D721Med (cell line): ENCODE measurements around the gene CPLX4.
A peak's percentile ranks its signal among the peaks of the same experiment; 100 is the strongest.

ENCODE experiments used
- DNase-seq: peaks from one replicate; pipeline ENCODE4 v3.0.0; 2011; ENCODE audit warnings: low spot score; ENCODE audit not compliant: insufficient read length
- FAIRE-seq: peaks from 2 replicates; lab custom pipeline; 2011; peaks lifted over from hg19 to GRCh38; lab: Jason Lieb, UNC
- TF ChIP-seq, protein P1 (sequence below): IDR thresholded peaks from 2 replicates; pipeline ENCODE4 v1.5.1; 2012; ENCODE audit warnings: mild to moderate bottlenecking, control low read depth; ENCODE audit not compliant: insufficient read depth; ENCODE audit errors: missing control alignments

The CPLX4 gene, protein sequence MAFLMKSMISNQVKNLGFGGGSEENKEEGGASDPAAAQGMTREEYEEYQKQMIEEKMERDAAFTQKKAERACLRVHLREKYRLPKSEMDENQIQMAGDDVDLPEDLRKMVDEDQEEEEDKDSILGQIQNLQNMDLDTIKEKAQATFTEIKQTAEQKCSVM

GRCh38 chr18:59318460-59319050 lies at the start of gene CPLX4:
Gene CPLX4, minus strand, starts transcription at chr18:59318649. Its CDS starts 187 bp downstream, at chr18:59318462.
- TF ChIP-seq, protein P1, sequence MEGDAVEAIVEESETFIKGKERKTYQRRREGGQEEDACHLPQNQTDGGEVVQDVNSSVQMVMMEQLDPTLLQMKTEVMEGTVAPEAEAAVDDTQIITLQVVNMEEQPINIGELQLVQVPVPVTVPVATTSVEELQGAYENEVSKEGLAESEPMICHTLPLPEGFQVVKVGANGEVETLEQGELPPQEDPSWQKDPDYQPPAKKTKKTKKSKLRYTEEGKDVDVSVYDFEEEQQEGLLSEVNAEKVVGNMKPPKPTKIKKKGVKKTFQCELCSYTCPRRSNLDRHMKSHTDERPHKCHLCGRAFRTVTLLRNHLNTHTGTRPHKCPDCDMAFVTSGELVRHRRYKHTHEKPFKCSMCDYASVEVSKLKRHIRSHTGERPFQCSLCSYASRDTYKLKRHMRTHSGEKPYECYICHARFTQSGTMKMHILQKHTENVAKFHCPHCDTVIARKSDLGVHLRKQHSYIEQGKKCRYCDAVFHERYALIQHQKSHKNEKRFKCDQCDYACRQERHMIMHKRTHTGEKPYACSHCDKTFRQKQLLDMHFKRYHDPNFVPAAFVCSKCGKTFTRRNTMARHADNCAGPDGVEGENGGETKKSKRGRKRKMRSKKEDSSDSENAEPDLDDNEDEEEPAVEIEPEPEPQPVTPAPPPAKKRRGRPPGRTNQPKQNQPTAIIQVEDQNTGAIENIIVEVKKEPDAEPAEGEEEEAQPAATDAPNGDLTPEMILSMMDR, result no peak
- FAIRE-seq, result peak; percentile 100
- no peak for DNase-seq

DNA sequence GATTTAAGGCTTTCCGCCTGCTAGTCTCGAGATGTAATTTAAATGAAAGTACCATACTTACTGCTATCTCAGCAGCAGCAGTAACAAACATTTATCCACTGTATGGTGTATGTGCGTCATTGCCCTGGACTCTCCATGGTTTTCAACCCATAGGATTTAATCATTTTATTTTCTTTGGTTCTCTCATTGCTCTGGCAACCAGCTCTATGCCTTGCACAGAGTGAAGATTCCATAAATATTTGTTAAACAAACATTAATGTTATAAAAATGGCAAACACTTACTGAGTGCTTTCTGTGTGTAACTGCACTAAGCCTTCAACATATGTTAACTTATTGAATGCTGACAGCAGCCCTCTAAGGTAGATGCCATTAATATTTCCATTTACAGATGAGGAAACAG lies 41.9 kb upstream of the CPLX4 start:
- FAIRE-seq, result peak; percentile 99
- DNase-seq, result no peak

GRCh38 chr18:59359576-59359952 lies 41.1 kb upstream of the CPLX4 start:
- DNase-seq, result no peak
- TF ChIP-seq, protein P1, result no peak
- no peak for FAIRE-seq

More for the DNA sequence above, 41.9 kb upstream of the CPLX4 start:
- TF ChIP-seq, protein P1, result no peak

- DNase-seq, result peak; percentile 100
- FAIRE-seq, result no peak
- TF ChIP-seq, protein P1, result no peak
Measured at GRCh38 chr18:59358712-59359575, 40.5 kb upstream of the CPLX4 start, which contains the start of gene LMAN1. Gene LMAN1, minus strand, starts transcription at chr18:59359265. Its CDS starts 21 bp downstream, at chr18:59359244.

DNA sequence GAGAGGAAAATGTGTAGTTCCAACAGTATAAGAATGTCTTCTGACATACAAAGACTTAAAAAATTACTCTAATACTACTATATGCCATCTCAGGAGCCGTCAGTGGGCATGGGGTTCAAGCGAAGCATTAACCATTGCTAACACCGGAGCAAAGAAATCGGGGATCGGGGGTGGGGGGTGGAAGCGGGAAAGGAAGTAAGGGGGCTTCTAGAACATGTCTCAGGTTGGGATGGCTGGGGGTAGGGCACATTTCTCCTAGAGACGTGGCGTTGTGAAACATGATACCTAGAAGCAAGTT lies 39.9 kb upstream of the CPLX4 start:
- TF ChIP-seq, protein P1, result no peak
- no peak for FAIRE-seq
- DNase-seq, result no peak

- no peak for FAIRE-seq
- DNase-seq, result no peak
- TF ChIP-seq, protein P1, result no peak
Measured at GRCh38 chr18:59357928-59358327, 39.5 kb upstream of the CPLX4 start.
